ENCODE data around the gene GON7.
"Not testable (repeated sequence)": the region's sequence is repeated elsewhere in the genome, so short reads cannot be mapped to it uniquely, and the experiment has no call there.

Gene GON7

GRCh38 chr14:93206793-93207467 lies at the start of gene GON7, which contains the start of gene UBR7:
Gene GON7, minus strand, starts transcription at chr14:93207065. Its CDS starts 28 bp downstream, at chr14:93207037.
Gene UBR7, plus strand, starts transcription at chr14:93207256. Its CDS starts 36 bp downstream, at chr14:93207292.
- DNase-seq, result peak; percentile 69 to 87

- DNase-seq, result no peak
Observed at GRCh38 chr14:93249128-93249831, 42.4 kb upstream of the GON7 start.

- DNase-seq, result no peak
Observed at GRCh38 chr14:93246534-93246933, 39.7 kb upstream of the GON7 start.

GRCh38 chr14:93245764-93246420 lies 39.0 kb upstream of the GON7 start:
- no peak for DNase-seq

- DNase-seq, result no peak
Observed at GRCh38 chr14:93240678-93241000, 33.8 kb upstream of the GON7 start.

- no peak for DNase-seq
Observed at GRCh38 chr14:93239869-93240677, 33.2 kb upstream of the GON7 start.

GRCh38 chr14:93234798-93235197 lies 27.9 kb upstream of the GON7 start:
- DNase-seq, result no peak

- DNase-seq, result not testable (repeated sequence)
Observed at GRCh38 chr14:93233078-93233477, 26.2 kb upstream of the GON7 start.

- DNase-seq, result no peak
Observed at GRCh38 chr14:93232159-93232558, 25.3 kb upstream of the GON7 start.

- DNase-seq, result no peak
Observed at GRCh38 chr14:93231129-93231979, 24.5 kb upstream of the GON7 start.

- no peak for DNase-seq
Observed at GRCh38 chr14:93230539-93230938, 23.7 kb upstream of the GON7 start.

- DNase-seq, result no peak
Observed at GRCh38 chr14:93228550-93228949, 21.7 kb upstream of the GON7 start.

- no peak for DNase-seq
Observed at GRCh38 chr14:93223565-93223964, 16.7 kb upstream of the GON7 start.

GRCh38 chr14:93220509-93220908 lies 13.6 kb upstream of the GON7 start:
- DNase-seq, result no peak

GRCh38 chr14:93219103-93219726 lies 12.3 kb upstream of the GON7 start:
- peak in 1 of 2 donors; percentile 24 for DNase-seq

- no peak for DNase-seq
Observed at GRCh38 chr14:93214598-93214997, 7.7 kb upstream of the GON7 start.

GRCh38 chr14:93212432-93212831 lies 5.6 kb upstream of the GON7 start:
- no peak for DNase-seq

GRCh38 chr14:93207468-93208308 lies 823 bp upstream of the GON7 start:
- DNase-seq, result peak in 1 of 2 donors; percentile 49

GRCh38 chr14:93201155-93201704 lies 5.6 kb downstream of the GON7 start:
- DNase-seq, result no peak

- no peak for DNase-seq
Observed at GRCh38 chr14:93200553-93200952, 6.3 kb downstream of the GON7 start.
